Stimulated activated CD4-positive, alpha-beta T cell treated with anti-CD3 and anti-CD28 coated beads, TNF-alpha, amount 100 ng/mL, for 48 hours (primary cell): ENCODE data around the gene SHISAL2A.

Experiments used
- DNase-seq, 3 donors: peaks; one replicate each; pipeline ENCODE4 v3.0.0-alpha.2; 2020; ENCODE audit warnings: low read depth in 3 of 3

The SHISAL2A gene

GRCh38 chr1:52659851-52660596, 27.1 kb downstream of the SHISAL2A start:
- no peak for DNase-seq

- no peak for DNase-seq
Measured at GRCh38 chr1:52660807-52661206, 27.8 kb downstream of the SHISAL2A start.

- no peak for DNase-seq
Measured at GRCh38 chr1:52662645-52663313, 29.8 kb downstream of the SHISAL2A start.

GRCh38 chr1:52663716-52664115, 30.7 kb downstream of the SHISAL2A start:
- DNase-seq: no peak

- DNase-seq: no peak
Measured at GRCh38 chr1:52665006-52665941, 32.3 kb downstream of the SHISAL2A start.

- DNase-seq: no peak
Measured at GRCh38 chr1:52667290-52667689, 34.3 kb downstream of the SHISAL2A start.

- no peak for DNase-seq
Measured at GRCh38 chr1:52667984-52668383, 35.0 kb downstream of the SHISAL2A start.

GRCh38 chr1:52668711-52669110, 35.7 kb downstream of the SHISAL2A start:
- no peak for DNase-seq

- no peak for DNase-seq
Measured at GRCh38 chr1:52669696-52670095, 36.7 kb downstream of the SHISAL2A start.

- DNase-seq: no peak
Measured at GRCh38 chr1:52670604-52671003, 37.6 kb downstream of the SHISAL2A start.

GRCh38 chr1:52672946-52673345, 40.0 kb downstream of the SHISAL2A start:
- no peak for DNase-seq

GRCh38 chr1:52673513-52673912, 40.5 kb downstream of the SHISAL2A start:
- DNase-seq: no peak

GRCh38 chr1:52674497-52675384, 41.8 kb downstream of the SHISAL2A start:
- DNase-seq: no peak

- DNase-seq: no peak
Measured at GRCh38 chr1:52676249-52676903, 43.4 kb downstream of the SHISAL2A start.

- no peak for DNase-seq
Measured at GRCh38 chr1:52677076-52677806, 44.3 kb downstream of the SHISAL2A start.

GRCh38 chr1:52679048-52679447, 46.1 kb downstream of the SHISAL2A start:
- no peak for DNase-seq

GRCh38 chr1:52679498-52679897, 46.5 kb downstream of the SHISAL2A start:
- DNase-seq: no peak

GRCh38 chr1:52680353-52680752, 47.4 kb downstream of the SHISAL2A start:
- DNase-seq: no peak

- no peak for DNase-seq
Measured at GRCh38 chr1:52681136-52681535, 48.2 kb downstream of the SHISAL2A start.

- no peak for DNase-seq
Measured at GRCh38 chr1:52683367-52683940, 50.5 kb downstream of the SHISAL2A start.
